ENCODE data around the gene CD8A.
A peak's percentile ranks its signal among the peaks of the same experiment; 100 is the strongest.

The CD8A gene

GRCh38 chr2:86808315-86809161 lies 17.8 kb upstream of the CD8A start:
- peak; percentile 91 to 92 for DNase-seq (ENCODE audit: low read depth in 2 of 2)

GRCh38 chr2:86807468-86808275 lies 17.0 kb upstream of the CD8A start:
- DNase-seq (ENCODE audit: low read depth in 2 of 2), result no peak

- DNase-seq (ENCODE audit: low read depth in 2 of 2), result no peak
These were observed 16.4 kb upstream of the CD8A start for GRCh38 chr2:86807133-86807467.

- DNase-seq (ENCODE audit: low read depth in 2 of 2), result no peak
These were observed 15.5 kb upstream of the CD8A start for GRCh38 chr2:86806059-86806857.

GRCh38 chr2:86800856-86801567 lies 10.3 kb upstream of the CD8A start:
- no peak for DNase-seq (ENCODE audit: low read depth in 2 of 2)

GRCh38 chr2:86794861-86795260 lies 4.1 kb upstream of the CD8A start:
- no peak for DNase-seq (ENCODE audit: low read depth in 2 of 2)

- DNase-seq (ENCODE audit: low read depth in 2 of 2), result no peak
These were observed 3.0 kb upstream of the CD8A start for GRCh38 chr2:86793752-86794151.

GRCh38 chr2:86791573-86791972 lies 860 bp upstream of the CD8A start:
- no peak for DNase-seq (ENCODE audit: low read depth in 2 of 2)

GRCh38 chr2:86790134-86790675 lies 508 bp downstream of the CD8A start:
- no peak for DNase-seq (ENCODE audit: low read depth in 2 of 2)

- DNase-seq (ENCODE audit: low read depth in 2 of 2), result no peak
These were observed 1.0 kb downstream of the CD8A start for GRCh38 chr2:86789687-86790133.

- no peak for DNase-seq (ENCODE audit: low read depth in 2 of 2)
These were observed 1.6 kb downstream of the CD8A start for GRCh38 chr2:86788881-86789686.

GRCh38 chr2:86788165-86788564 lies 2.5 kb downstream of the CD8A start:
- DNase-seq (ENCODE audit: low read depth in 2 of 2), result no peak

GRCh38 chr2:86787736-86788135 lies 3.0 kb downstream of the CD8A start:
- DNase-seq (ENCODE audit: low read depth in 2 of 2), result no peak

GRCh38 chr2:86786001-86786536 lies 4.6 kb downstream of the CD8A start:
- no peak for DNase-seq (ENCODE audit: low read depth in 2 of 2)

- peak in 1 of 2 donors; percentile 75 for DNase-seq (ENCODE audit: low read depth in 2 of 2)
These were observed 5.3 kb downstream of the CD8A start for GRCh38 chr2:86785456-86785855.

- DNase-seq (ENCODE audit: low read depth in 2 of 2), result no peak
These were observed 6.9 kb downstream of the CD8A start for GRCh38 chr2:86783615-86784339.

- DNase-seq (ENCODE audit: low read depth in 2 of 2), result no peak
These were observed 8.0 kb downstream of the CD8A start for GRCh38 chr2:86782748-86783147.

- no peak for DNase-seq (ENCODE audit: low read depth in 2 of 2)
These were observed 9.3 kb downstream of the CD8A start for GRCh38 chr2:86781363-86781762.

GRCh38 chr2:86779971-86780370 lies 10.7 kb downstream of the CD8A start:
- no peak for DNase-seq (ENCODE audit: low read depth in 2 of 2)
